Measurements from ENCODE around the gene TRIM24. TPM values are rescaled to one million over a fixed set of nuclear protein-coding genes. Genes with fewer than 3 reads are reported as not detected.

The TRIM24 gene
- polyA plus RNA-seq, 1 of the 3 experiments (the other 2 are of a cell fraction), result 5.3 TPM

DNA sequence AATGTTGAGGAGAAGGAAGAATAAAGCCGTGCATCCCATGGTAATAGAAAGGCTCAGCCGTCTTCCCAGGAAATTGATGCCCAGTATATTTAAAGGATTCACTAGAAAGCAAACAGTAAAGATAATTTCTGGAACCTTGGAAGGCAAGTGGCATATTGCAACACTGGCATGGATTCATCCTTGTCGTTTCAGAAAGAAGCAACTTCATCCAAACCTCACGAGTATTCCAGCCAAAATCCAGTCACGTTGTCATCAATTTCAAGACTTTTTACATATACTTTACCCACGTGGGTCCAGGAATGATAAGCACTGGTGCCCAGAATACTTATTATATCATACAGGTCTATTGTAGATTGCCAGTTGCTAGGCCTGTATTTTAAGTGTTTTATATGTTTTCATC lies 167.3 kb downstream of the TRIM24 start:
- CTCF ChIA-PET, result interaction anchor here (0.6 kb wide), 1 partner anchor 446 kb away, joined by 4 read pairs; no protein-coding TSS in a partner anchor
- Histone ChIP-seq H3K4me2 (no peak overlapping the region), H3K4me3 (ENCODE audit: low read depth in 2 of 2, low read length in 1 of 2) (no peak overlapping the region), H4K20me1 (ENCODE audit: insufficient read depth) (no peaks in the 10 kb centered on the region), H3K9ac (no peak overlapping the region), H3K9me3 (no peaks in the 10 kb centered on the region; the same call in 1 of the 2 replicates), H3K79me2 (ENCODE audit: insufficient read depth) (no peaks in the 10 kb centered on the region), H3K4me1 (ENCODE audit: control insufficient read depth in 1 of 2, insufficient read depth in 2 of 2, low read depth in 1 of 2, low read length in 1 of 2) (no peaks in the 10 kb centered on the region), H3K36me3 (replicated peaks in 1 of 2; ENCODE audit: control insufficient read depth in 1 of 2, insufficient read depth in 2 of 2, low read length in 1 of 2) (no peaks in the 10 kb centered on the region), H3K9me2 (no peaks in the 10 kb centered on the region), H2AFZ (ENCODE audit: low read depth) (no peak overlapping the region), H3K27me3 (ENCODE audit: insufficient read depth) (no peaks in the 10 kb centered on the region), H3F3A (replicated peaks; ENCODE audit: insufficient read depth) (no peaks in the 10 kb centered on the region), H3K27ac (ENCODE audit: low read depth in 2 of 2, low read length in 1 of 2) (no peak overlapping the region)
- no peak for TF ChIP-seq SIN3A (IDR thresholded peaks at IDR 0.05; ENCODE audit: borderline replicate concordance, low read depth, low read length)
- TF ChIP-seq, protein P1, sequence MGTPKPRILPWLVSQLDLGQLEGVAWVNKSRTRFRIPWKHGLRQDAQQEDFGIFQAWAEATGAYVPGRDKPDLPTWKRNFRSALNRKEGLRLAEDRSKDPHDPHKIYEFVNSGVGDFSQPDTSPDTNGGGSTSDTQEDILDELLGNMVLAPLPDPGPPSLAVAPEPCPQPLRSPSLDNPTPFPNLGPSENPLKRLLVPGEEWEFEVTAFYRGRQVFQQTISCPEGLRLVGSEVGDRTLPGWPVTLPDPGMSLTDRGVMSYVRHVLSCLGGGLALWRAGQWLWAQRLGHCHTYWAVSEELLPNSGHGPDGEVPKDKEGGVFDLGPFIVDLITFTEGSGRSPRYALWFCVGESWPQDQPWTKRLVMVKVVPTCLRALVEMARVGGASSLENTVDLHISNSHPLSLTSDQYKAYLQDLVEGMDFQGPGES (IDR thresholded peaks at IDR 0.05; ENCODE audit: low read depth, low read length), result no peak
- TF ChIP-seq RCOR1 (IDR thresholded peaks at IDR 0.05; ENCODE audit: low read length), result no peak
- TF ChIP-seq FOXM1 (IDR thresholded peaks at IDR 0.05; ENCODE audit: low read depth), result no peak
- TF ChIP-seq GATA2 (CRISPR knock-in tag; IDR thresholded peaks at IDR 0.05), result no peak
- TF ChIP-seq CHD2 (IDR thresholded peaks at IDR 0.05; ENCODE audit: low read length, partially characterized antibody), result no peak
- TF ChIP-seq, protein P2, sequence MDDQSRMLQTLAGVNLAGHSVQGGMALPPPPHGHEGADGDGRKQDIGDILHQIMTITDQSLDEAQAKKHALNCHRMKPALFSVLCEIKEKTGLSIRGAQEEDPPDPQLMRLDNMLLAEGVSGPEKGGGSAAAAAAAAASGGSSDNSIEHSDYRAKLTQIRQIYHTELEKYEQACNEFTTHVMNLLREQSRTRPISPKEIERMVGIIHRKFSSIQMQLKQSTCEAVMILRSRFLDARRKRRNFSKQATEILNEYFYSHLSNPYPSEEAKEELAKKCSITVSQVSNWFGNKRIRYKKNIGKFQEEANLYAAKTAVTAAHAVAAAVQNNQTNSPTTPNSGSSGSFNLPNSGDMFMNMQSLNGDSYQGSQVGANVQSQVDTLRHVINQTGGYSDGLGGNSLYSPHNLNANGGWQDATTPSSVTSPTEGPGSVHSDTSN (IDR thresholded peaks at IDR 0.05), result no peak
- no peak for TF ChIP-seq NRF1 (IDR thresholded peaks at IDR 0.05; ENCODE audit: low read depth, low read length)
- TF ChIP-seq, protein P3, sequence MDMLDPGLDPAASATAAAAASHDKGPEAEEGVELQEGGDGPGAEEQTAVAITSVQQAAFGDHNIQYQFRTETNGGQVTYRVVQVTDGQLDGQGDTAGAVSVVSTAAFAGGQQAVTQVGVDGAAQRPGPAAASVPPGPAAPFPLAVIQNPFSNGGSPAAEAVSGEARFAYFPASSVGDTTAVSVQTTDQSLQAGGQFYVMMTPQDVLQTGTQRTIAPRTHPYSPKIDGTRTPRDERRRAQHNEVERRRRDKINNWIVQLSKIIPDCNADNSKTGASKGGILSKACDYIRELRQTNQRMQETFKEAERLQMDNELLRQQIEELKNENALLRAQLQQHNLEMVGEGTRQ (IDR thresholded peaks at IDR 0.05; ENCODE audit: borderline replicate concordance, low read depth, low read length), result no peak
- 38% methylated on average over 6 of the region's 6 CpGs for WGBS (ENCODE audit: low lambda C conversion rate)
- DNase-seq, result no peak
- POLR2A ChIA-PET, result interaction anchor here (0.6 kb wide), 1 partner anchor 212 kb away, joined by 4 read pairs; no protein-coding TSS in a partner anchor

DNA sequence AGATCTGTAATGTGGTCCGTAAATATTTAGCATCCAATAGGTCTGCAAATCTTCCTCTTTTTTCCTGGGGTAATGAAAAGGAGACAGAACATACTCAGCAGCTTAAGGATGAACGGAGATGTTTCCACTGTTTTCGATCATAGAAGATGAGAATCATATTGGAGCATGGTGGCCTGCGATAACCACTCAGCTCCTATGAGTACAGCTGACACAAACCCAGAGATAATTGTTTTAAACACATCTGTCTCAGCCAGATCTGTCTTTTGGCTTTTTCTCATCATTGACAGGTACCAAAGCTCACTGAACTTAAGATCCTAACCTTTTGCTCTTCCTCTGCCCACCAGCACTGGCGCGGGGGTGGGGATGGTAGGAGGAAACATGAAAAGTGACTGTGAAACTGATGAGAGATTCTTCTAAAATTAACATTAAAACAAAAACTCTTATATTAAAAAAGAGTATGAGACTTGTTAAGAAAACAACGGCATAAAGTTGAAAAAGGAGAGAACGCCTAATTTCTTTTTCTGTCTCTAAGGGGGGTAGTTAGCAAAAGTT lies 170.1 kb downstream of the TRIM24 start:
- POLR2A ChIA-PET, result no interaction called here
- no peaks in the 10 kb centered on the region for H3F3A ChIP-seq (replicated peaks; ENCODE audit: insufficient read depth)
- H4K20me1 ChIP-seq (ENCODE audit: insufficient read depth), result no peaks in the 10 kb centered on the region
- H3K9me3 ChIP-seq, result no peaks in the 10 kb centered on the region
- H3K9ac ChIP-seq, result no peak overlapping the region
- DNase-seq, result no peak
- TF ChIP-seq, protein P4, sequence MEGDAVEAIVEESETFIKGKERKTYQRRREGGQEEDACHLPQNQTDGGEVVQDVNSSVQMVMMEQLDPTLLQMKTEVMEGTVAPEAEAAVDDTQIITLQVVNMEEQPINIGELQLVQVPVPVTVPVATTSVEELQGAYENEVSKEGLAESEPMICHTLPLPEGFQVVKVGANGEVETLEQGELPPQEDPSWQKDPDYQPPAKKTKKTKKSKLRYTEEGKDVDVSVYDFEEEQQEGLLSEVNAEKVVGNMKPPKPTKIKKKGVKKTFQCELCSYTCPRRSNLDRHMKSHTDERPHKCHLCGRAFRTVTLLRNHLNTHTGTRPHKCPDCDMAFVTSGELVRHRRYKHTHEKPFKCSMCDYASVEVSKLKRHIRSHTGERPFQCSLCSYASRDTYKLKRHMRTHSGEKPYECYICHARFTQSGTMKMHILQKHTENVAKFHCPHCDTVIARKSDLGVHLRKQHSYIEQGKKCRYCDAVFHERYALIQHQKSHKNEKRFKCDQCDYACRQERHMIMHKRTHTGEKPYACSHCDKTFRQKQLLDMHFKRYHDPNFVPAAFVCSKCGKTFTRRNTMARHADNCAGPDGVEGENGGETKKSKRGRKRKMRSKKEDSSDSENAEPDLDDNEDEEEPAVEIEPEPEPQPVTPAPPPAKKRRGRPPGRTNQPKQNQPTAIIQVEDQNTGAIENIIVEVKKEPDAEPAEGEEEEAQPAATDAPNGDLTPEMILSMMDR (IDR thresholded peaks at IDR 0.05), result no peak
- H3K4me2 ChIP-seq, result no peak overlapping the region
- no peaks in the 10 kb centered on the region for H3K27me3 ChIP-seq (ENCODE audit: insufficient read depth)
- H2AFZ ChIP-seq (ENCODE audit: low read depth), result no peak overlapping the region
- WGBS (ENCODE audit: low lambda C conversion rate), result 56% methylated on average over 8 of the region's 8 CpGs
- H3K79me2 ChIP-seq (ENCODE audit: insufficient read depth), result no peaks in the 10 kb centered on the region
- H3K4me3 ChIP-seq (ENCODE audit: low read depth in 2 of 2, low read length in 1 of 2), result no peak overlapping the region
- no peaks in the 10 kb centered on the region for H3K9me2 ChIP-seq
- H3K4me1 ChIP-seq (ENCODE audit: control insufficient read depth in 1 of 2, insufficient read depth in 2 of 2, low read depth in 1 of 2, low read length in 1 of 2), result no peaks in the 10 kb centered on the region
- CTCF ChIA-PET, result interaction anchor here (1.6 kb wide), 1 partner anchor 13 kb away, joined by 3 read pairs; no protein-coding TSS in a partner anchor
- H3K27ac ChIP-seq (ENCODE audit: low read depth in 2 of 2, low read length in 1 of 2), result no peak overlapping the region
- H3K36me3 ChIP-seq (replicated peaks in 1 of 2; ENCODE audit: control insufficient read depth in 1 of 2, insufficient read depth in 2 of 2, low read length in 1 of 2), result no peaks in the 10 kb centered on the region

Data from SK-N-SH (cell line).